ENCODE data around the gene C16orf87.

C16orf87 gene

DNA sequence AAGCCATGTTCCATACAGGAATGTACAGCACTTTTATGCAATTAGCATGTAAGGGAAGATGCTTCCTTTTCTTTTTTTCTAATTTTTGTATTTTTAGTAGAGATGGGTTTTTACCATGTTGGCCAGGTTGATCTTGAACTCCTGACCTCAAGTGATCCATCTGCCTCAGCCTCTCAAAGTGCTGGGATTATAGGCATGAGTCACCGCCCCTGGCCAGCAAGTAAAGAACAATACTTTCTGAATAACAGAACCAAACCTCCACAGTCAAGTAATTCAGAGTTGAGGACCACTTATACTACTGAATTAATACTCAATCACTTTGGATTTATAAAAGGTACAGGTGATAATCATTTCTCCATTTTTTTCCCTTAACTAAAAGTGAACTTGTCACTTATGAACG lies 13.0 kb downstream of the C16orf87 start:
- no peak overlapping the region for H3K27ac ChIP-seq
- POLR2A ChIA-PET (ENCODE audit: low non-redundant PET), result no interaction called here

GRCh38 chr16:46814790-46815189 lies 16.2 kb downstream of the C16orf87 start:
- POLR2A ChIA-PET (ENCODE audit: low non-redundant PET), result no interaction called here
- no peak for TF ChIP-seq CTCF (conservative IDR thresholded peaks at IDR 0.05; ENCODE audit: low read depth)
- H3K27ac ChIP-seq, result no peak overlapping the region
- DNase-seq (ENCODE audit: low spot score), result no peak
- CTCF ChIA-PET, result no interaction called here

More for the DNA sequence above, 13.0 kb downstream of the C16orf87 start:
- no peak for TF ChIP-seq CTCF (conservative IDR thresholded peaks at IDR 0.05; ENCODE audit: low read depth)
- no peak for DNase-seq (ENCODE audit: low spot score)
- CTCF ChIA-PET, result no interaction called here

GRCh38 chr16:46813611-46814010 lies 17.4 kb downstream of the C16orf87 start:
- no peak overlapping the region for H3K27ac ChIP-seq
- CTCF ChIA-PET, result interaction anchor here (1.3 kb wide), 1 partner anchor 12 kb away, joined by 4 read pairs; no protein-coding TSS in a partner anchor
- DNase-seq (ENCODE audit: low spot score), result no peak
- POLR2A ChIA-PET (ENCODE audit: low non-redundant PET), result no interaction called here
- TF ChIP-seq CTCF (conservative IDR thresholded peaks at IDR 0.05; ENCODE audit: low read depth), result no peak

GRCh38 chr16:46812781-46813540 lies 18.0 kb downstream of the C16orf87 start:
- TF ChIP-seq CTCF (conservative IDR thresholded peaks at IDR 0.05; ENCODE audit: low read depth), result no peak
- CTCF ChIA-PET, result interaction anchor here (1.3 kb wide), 1 partner anchor 12 kb away, joined by 4 read pairs; no protein-coding TSS in a partner anchor
- DNase-seq (ENCODE audit: low spot score), result peak; percentile 21
- no peak overlapping the region for H3K27ac ChIP-seq
- POLR2A ChIA-PET (ENCODE audit: low non-redundant PET), result no interaction called here

- ChIA-PET CTCF (no interaction called here), POLR2A (ENCODE audit: low non-redundant PET) (no interaction called here)
- TF ChIP-seq CTCF (conservative IDR thresholded peaks at IDR 0.05; ENCODE audit: low read depth), result no peak
- H3K27ac ChIP-seq, result no peak overlapping the region
- DNase-seq (ENCODE audit: low spot score), result no peak
These were observed 19.3 kb downstream of the C16orf87 start for GRCh38 chr16:46811682-46812081.

GRCh38 chr16:46808997-46809396 lies 22.0 kb downstream of the C16orf87 start:
- no peak for TF ChIP-seq CTCF (conservative IDR thresholded peaks at IDR 0.05; ENCODE audit: low read depth)
- ChIA-PET POLR2A (ENCODE audit: low non-redundant PET) (no interaction called here), CTCF (interaction anchor here (0.9 kb wide), 1 partner anchor 13 kb away, joined by 3 read pairs; no protein-coding TSS in a partner anchor)
- no peak for DNase-seq (ENCODE audit: low spot score)
- H3K27ac ChIP-seq, result no peak overlapping the region

Data from RWPE1 (cell line).